HG03066 (cell line): Measurements from ENCODE around the gene CCDC24.

Experiments used
- ATAC-seq: cut with Tn5 transposase; IDR thresholded peaks from one replicate; pipeline ENCODE4 v1.9.1; 2021; ENCODE audit warnings: low read depth; ENCODE audit not compliant: unreplicated experiment

The CCDC24 gene

GRCh38 chr1:44036409-44037139 lies 45.2 kb downstream of the CCDC24 start:
- no peak for ATAC-seq

- ATAC-seq, result no peak
These were observed 45.8 kb downstream of the CCDC24 start for GRCh38 chr1:44037154-44037553.

- ATAC-seq, result no peak
These were observed 47.7 kb downstream of the CCDC24 start for GRCh38 chr1:44038876-44039657.

GRCh38 chr1:44040418-44040817 lies 49.0 kb downstream of the CCDC24 start:
- no peak for ATAC-seq

GRCh38 chr1:44040846-44041245 lies 49.4 kb downstream of the CCDC24 start:
- no peak for ATAC-seq

- ATAC-seq, result no peak
These were observed 52.0 kb downstream of the CCDC24 start for GRCh38 chr1:44043176-44044070.

- no peak for ATAC-seq
These were observed 52.8 kb downstream of the CCDC24 start for GRCh38 chr1:44044071-44044801.

- no peak for ATAC-seq
These were observed 53.7 kb downstream of the CCDC24 start for GRCh38 chr1:44045064-44045463.
